Transverse colon (tissue), 4 donors: ENCODE results near the gene HGFAC.

ENCODE experiments used
- POLR2AphosphoS5 ChIP-seq, 3 donors: sonication (generic); formaldehyde crosslinking; IDR thresholded peaks; one replicate each; pipeline ENCODE4 v1.6.1; 2016; ENCODE audit warnings: antibody characterized with exemption in 3 of 3
- TF ChIP-seq, protein P1 (sequence below), 5 experiments: fragments of 200-600 bp in 3 of 5; fragments of 450-650 bp in 2 of 5; sonication (generic) in 3 of 5; IDR thresholded peaks; 1 replicate in 2 of 5; 2 replicates in 3 of 5; pipeline ENCODE4 v1.5.1; 2016 to 2017; ENCODE audit warnings: antibody characterized with exemption in 5 of 5, inconsistent platforms in 3 of 5, mild to moderate bottlenecking in 2 of 5, moderate library complexity in 1 of 5

DNA sequence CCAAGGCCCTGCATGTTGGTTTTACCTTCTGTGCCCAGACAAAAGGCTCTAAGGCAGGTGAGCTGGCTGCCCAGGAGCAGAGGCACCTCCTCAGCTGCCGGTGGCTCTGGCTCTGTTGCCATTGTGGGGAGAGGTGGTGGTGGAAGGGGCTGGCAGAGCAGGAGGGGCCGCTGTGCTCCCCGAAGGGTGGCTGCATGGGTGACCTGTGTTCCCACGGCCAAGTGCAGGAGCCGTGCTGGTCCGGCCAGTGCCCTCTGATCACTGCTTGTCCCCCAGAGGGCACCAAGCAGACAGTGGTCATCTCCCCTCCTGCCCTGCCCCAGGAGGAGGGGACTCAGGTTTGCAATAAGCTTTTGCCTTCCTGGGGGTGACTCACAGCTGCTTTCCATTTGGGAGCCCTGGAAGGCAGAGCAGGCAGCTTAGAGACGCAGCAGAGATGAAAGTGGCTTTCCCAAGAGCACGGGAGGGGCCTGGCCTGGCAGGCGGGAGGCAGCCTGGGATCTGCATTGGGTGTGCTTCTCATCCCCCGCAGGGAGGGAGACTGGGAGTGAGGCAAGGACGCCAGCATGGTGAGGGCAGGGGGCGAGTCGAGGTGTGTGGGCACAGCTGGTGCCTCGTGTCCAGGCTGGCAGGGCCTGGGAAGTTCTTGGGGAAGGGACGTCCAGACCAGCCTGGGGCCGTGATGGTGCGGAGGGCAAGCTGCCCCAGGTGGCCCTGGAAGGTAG lies 50.1 kb downstream of the HGFAC start:
- TF ChIP-seq, protein P1, sequence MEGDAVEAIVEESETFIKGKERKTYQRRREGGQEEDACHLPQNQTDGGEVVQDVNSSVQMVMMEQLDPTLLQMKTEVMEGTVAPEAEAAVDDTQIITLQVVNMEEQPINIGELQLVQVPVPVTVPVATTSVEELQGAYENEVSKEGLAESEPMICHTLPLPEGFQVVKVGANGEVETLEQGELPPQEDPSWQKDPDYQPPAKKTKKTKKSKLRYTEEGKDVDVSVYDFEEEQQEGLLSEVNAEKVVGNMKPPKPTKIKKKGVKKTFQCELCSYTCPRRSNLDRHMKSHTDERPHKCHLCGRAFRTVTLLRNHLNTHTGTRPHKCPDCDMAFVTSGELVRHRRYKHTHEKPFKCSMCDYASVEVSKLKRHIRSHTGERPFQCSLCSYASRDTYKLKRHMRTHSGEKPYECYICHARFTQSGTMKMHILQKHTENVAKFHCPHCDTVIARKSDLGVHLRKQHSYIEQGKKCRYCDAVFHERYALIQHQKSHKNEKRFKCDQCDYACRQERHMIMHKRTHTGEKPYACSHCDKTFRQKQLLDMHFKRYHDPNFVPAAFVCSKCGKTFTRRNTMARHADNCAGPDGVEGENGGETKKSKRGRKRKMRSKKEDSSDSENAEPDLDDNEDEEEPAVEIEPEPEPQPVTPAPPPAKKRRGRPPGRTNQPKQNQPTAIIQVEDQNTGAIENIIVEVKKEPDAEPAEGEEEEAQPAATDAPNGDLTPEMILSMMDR (IDR thresholded peaks at IDR 0.05), result no peak
- TF ChIP-seq POLR2AphosphoS5 (IDR thresholded peaks at IDR 0.05), result no peak
